HG02571 (cell line): Measurements from ENCODE around the gene EDC4.
"Not testable (repeated sequence)": the region's sequence is repeated elsewhere in the genome, so short reads cannot be mapped to it uniquely, and the experiment has no call there.

Source experiments
- ATAC-seq: cut with Tn5 transposase; IDR thresholded peaks from one replicate; pipeline ENCODE4 v1.9.1; 2021; ENCODE audit warnings: mild to moderate bottlenecking, moderate library complexity; ENCODE audit not compliant: unreplicated experiment

Gene EDC4

GRCh38 chr16:67846320-67847063 is 26.4 kb upstream of the EDC4 start, which contains the start of gene NUTF2:
Gene NUTF2 (plus strand): TSS chr16:67846933. CDS start chr16:67865131, 18,198 bp downstream.
- peak; percentile 54 for ATAC-seq

GRCh38 chr16:67847064-67847861 is 25.6 kb upstream of the EDC4 start, which contains the start of gene CENPT:
Gene CENPT (minus strand): TSS chr16:67847693. CDS start chr16:67833859, 13,834 bp downstream.
- peak; percentile 29 for ATAC-seq

GRCh38 chr16:67848118-67848517 is 24.7 kb upstream of the EDC4 start:
- no peak for ATAC-seq

- ATAC-seq, result no peak
These were observed 19.2 kb upstream of the EDC4 start for GRCh38 chr16:67853670-67854069.

GRCh38 chr16:67855789-67856188 is 17.1 kb upstream of the EDC4 start:
- no peak for ATAC-seq

GRCh38 chr16:67856927-67857546 is 15.8 kb upstream of the EDC4 start:
- ATAC-seq, result no peak

- ATAC-seq, result no peak
These were observed 15.2 kb upstream of the EDC4 start for GRCh38 chr16:67857547-67858233.

- no peak for ATAC-seq
These were observed 14.4 kb upstream of the EDC4 start for GRCh38 chr16:67858500-67858899.

- no peak for ATAC-seq
These were observed 12.1 kb upstream of the EDC4 start for GRCh38 chr16:67860589-67861398.

- ATAC-seq, result no peak
These were observed 11.0 kb upstream of the EDC4 start for GRCh38 chr16:67861877-67862276.

GRCh38 chr16:67862623-67863583 is 9.9 kb upstream of the EDC4 start:
- no peak for ATAC-seq

- ATAC-seq, result not testable (repeated sequence)
These were observed 8.8 kb upstream of the EDC4 start for GRCh38 chr16:67864044-67864443.

- ATAC-seq, result no peak
These were observed 8.3 kb upstream of the EDC4 start for GRCh38 chr16:67864594-67864993.

- no peak for ATAC-seq
These were observed 7.5 kb upstream of the EDC4 start for GRCh38 chr16:67865318-67865717.

GRCh38 chr16:67868290-67868689 is 4.6 kb upstream of the EDC4 start:
- ATAC-seq, result no peak

GRCh38 chr16:67869653-67870052 is 3.2 kb upstream of the EDC4 start:
- ATAC-seq, result no peak

GRCh38 chr16:67871256-67871655 is 1.6 kb upstream of the EDC4 start:
- no peak for ATAC-seq

- ATAC-seq, result no peak
These were observed 671 bp upstream of the EDC4 start for GRCh38 chr16:67872131-67872630.
